ENCODE results near the gene NCAN. TPM values are rescaled to one million over a fixed set of nuclear protein-coding genes. Genes with fewer than 3 reads are reported as not detected.

Gene NCAN
- total RNA-seq, 1 donor from 2014 or later: 0.02 TPM

GRCh38 chr19:19179548-19180441 lies 32.0 kb upstream of the NCAN start:
- Mint-ChIP-seq H3K36me3 (peaks cover 26% of the 10 kb centered on the region), H3K4me1 (no peaks in the 10 kb centered on the region), H3K27me3 (ENCODE audit: low read depth) (no peaks in the 10 kb centered on the region), H3K9me3 (no peaks in the 10 kb centered on the region), H3K4me3 (no peak overlapping the region), H3K27ac (no peak overlapping the region)
- no peak for DNase-seq (ENCODE audit: low spot score in 2 of 2, unreplicated experiment in 2 of 2)
- TF ChIP-seq CTCF (IDR thresholded peaks at IDR 0.05; ENCODE audit: unreplicated experiment): no peak

DNA sequence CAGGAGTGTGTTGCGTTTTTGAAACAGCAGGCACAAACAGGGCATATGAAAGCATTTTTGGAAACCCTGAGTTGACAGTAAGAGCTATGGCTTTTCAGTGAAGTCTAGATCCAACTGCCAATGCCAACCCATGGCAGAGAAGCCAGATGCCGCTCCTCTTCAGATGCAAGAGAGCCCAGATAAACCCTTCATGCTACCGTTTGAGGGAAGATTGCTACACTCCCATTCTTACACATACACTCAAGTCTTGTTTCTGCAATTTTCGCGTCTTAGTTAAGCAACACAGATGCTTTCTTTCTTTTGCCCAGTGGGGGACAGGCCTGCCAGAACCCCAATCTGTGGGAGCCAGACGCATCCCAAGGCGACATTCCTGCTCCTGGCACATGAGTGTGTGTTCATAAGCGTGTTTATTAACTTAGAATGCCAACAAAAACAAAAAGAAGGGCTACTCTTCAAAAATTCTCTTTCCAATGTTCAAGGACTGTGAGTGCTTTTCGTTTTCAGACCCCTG lies 30.2 kb upstream of the NCAN start:
- H3K27ac Mint-ChIP-seq: no peak overlapping the region
- no peak overlapping the region for H3K4me3 Mint-ChIP-seq
- no peaks in the 10 kb centered on the region for H3K9me3 Mint-ChIP-seq
- TF ChIP-seq CTCF (IDR thresholded peaks at IDR 0.05; ENCODE audit: unreplicated experiment): no peak
- H3K27me3 Mint-ChIP-seq (ENCODE audit: low read depth): no peaks in the 10 kb centered on the region
- no peaks in the 10 kb centered on the region for H3K4me1 Mint-ChIP-seq
- peaks cover 31% of the 10 kb centered on the region for H3K36me3 Mint-ChIP-seq
- no peak for DNase-seq (ENCODE audit: low spot score in 2 of 2, unreplicated experiment in 2 of 2)

GRCh38 chr19:19185853-19186740 lies 25.7 kb upstream of the NCAN start:
- H3K4me3 Mint-ChIP-seq: no peak overlapping the region
- no peak overlapping the region for H3K27ac Mint-ChIP-seq
- no peaks in the 10 kb centered on the region for H3K9me3 Mint-ChIP-seq
- H3K27me3 Mint-ChIP-seq (ENCODE audit: low read depth): no peaks in the 10 kb centered on the region
- H3K36me3 Mint-ChIP-seq: peaks cover 31% of the 10 kb centered on the region
- peaks cover 7% of the 10 kb centered on the region for H3K4me1 Mint-ChIP-seq
- no peak for DNase-seq (ENCODE audit: low spot score in 2 of 2, unreplicated experiment in 2 of 2)
- TF ChIP-seq CTCF (IDR thresholded peaks at IDR 0.05; ENCODE audit: unreplicated experiment): peak; percentile 48

GRCh38 chr19:19186742-19187141 lies 25.0 kb upstream of the NCAN start:
- H3K9me3 Mint-ChIP-seq: no peaks in the 10 kb centered on the region
- H3K4me1 Mint-ChIP-seq: peaks cover 12% of the 10 kb centered on the region
- H3K27ac Mint-ChIP-seq: no peak overlapping the region
- no peak for TF ChIP-seq CTCF (IDR thresholded peaks at IDR 0.05; ENCODE audit: unreplicated experiment)
- H3K4me3 Mint-ChIP-seq: no peak overlapping the region
- no peaks in the 10 kb centered on the region for H3K27me3 Mint-ChIP-seq (ENCODE audit: low read depth)
- DNase-seq (ENCODE audit: low spot score in 2 of 2, unreplicated experiment in 2 of 2): no peak
- H3K36me3 Mint-ChIP-seq: peaks cover 25% of the 10 kb centered on the region

GRCh38 chr19:19191768-19192077 lies 20.0 kb upstream of the NCAN start:
- H3K9me3 Mint-ChIP-seq: no peaks in the 10 kb centered on the region
- H3K27me3 Mint-ChIP-seq (ENCODE audit: low read depth): no peaks in the 10 kb centered on the region
- peaks cover 31% of the 10 kb centered on the region for H3K4me1 Mint-ChIP-seq
- no peak for DNase-seq (ENCODE audit: low spot score in 2 of 2, unreplicated experiment in 2 of 2)
- H3K36me3 Mint-ChIP-seq: peaks cover 9% of the 10 kb centered on the region
- peak overlapping the region; percentile 98 for H3K4me3 Mint-ChIP-seq
- no peak for TF ChIP-seq CTCF (IDR thresholded peaks at IDR 0.05; ENCODE audit: unreplicated experiment)
- peak overlapping the region; percentile 99 for H3K27ac Mint-ChIP-seq

All from mesothelial cell of epicardium (in vitro differentiated cells).